ENCODE measurements around the gene PXMP2. TPM values are rescaled to one million over a fixed set of nuclear protein-coding genes. Genes with fewer than 3 reads are reported as not detected.
A peak's percentile ranks its signal among the peaks of the same experiment; 100 is the strongest.
"Not testable (repeated sequence)": the region's sequence is repeated elsewhere in the genome, so short reads cannot be mapped to it uniquely, and the experiment has no call there.

The PXMP2 gene
- total RNA-seq, 1 experiment from 2014 or later: 42.7 TPM

- no TSS peak for BruUV-seq (replicated peaks)
- Histone ChIP-seq H3K9ac (ENCODE audit: low read length) (peak overlapping the region; percentile 91), H3K9me2 (replicated peaks; ENCODE audit: low read length) (no peaks in the 10 kb centered on the region), H3K4me1 (ENCODE audit: insufficient read depth, low read length) (peaks cover 16% of the 10 kb centered on the region), H3K36me3 (ENCODE audit: low read depth, low read length) (peaks cover 11% of the 10 kb centered on the region; the same call in 1 of the 2 replicates), H3K79me2 (ENCODE audit: low read length) (peaks cover 36% of the 10 kb centered on the region), H3K9me3 (ENCODE audit: low read length) (no peaks in the 10 kb centered on the region), H3F3A (ENCODE audit: low read length, unreplicated experiment) (no peaks in the 10 kb centered on the region), H2AFZ (ENCODE audit: low read length) (peak overlapping the region; percentile 71), H3K27me3 (ENCODE audit: low read length) (no peaks in the 10 kb centered on the region), H3K4me2 (ENCODE audit: low read length) (peak overlapping the region; percentile 88), H3K4me3 (ENCODE audit: low read length) (peak overlapping the region; percentile 81), H4K20me1 (ENCODE audit: low read length) (peaks cover 16% of the 10 kb centered on the region; the same call in 1 of the 2 replicates), H3K27ac (ENCODE audit: low read length) (no peak overlapping the region)
- no peak for TF ChIP-seq EZH2phosphoT487 (IDR thresholded peaks at IDR 0.05; ENCODE audit: borderline replicate concordance, low read length)
- no peak for TF ChIP-seq EZH2 (IDR thresholded peaks at IDR 0.05; ENCODE audit: low read length, unreplicated experiment)
- TF ChIP-seq CTCF (conservative IDR thresholded peaks at IDR 0.05; ENCODE audit: low read depth, low read length): no peak
- POLR2A ChIA-PET (ENCODE audit: unreplicated experiment): no interaction called here
- intact Hi-C loops (cut with micrococcal nuclease): loop anchor here (5.0 kb wide), 1 partner anchor 75 kb away; the partner anchor contains the start of gene ANKLE2
- DNase-seq: no peak
- ATAC-seq: peak; percentile 12
- CTCF ChIA-PET: no interaction called here
Measured at GRCh38 chr12:132686825-132687210, 569 bp upstream of the PXMP2 start.

- Histone ChIP-seq H4K20me1 (ENCODE audit: low read length) (peaks cover 11% of the 10 kb centered on the region; the same call in 1 of the 2 replicates), H3K36me3 (ENCODE audit: low read depth, low read length) (peaks cover 11% of the 10 kb centered on the region; the same call in 1 of the 2 replicates), H3K27me3 (ENCODE audit: low read length) (no peaks in the 10 kb centered on the region), H3K9me3 (ENCODE audit: low read length) (no peaks in the 10 kb centered on the region), H3K27ac (ENCODE audit: low read length) (no peak overlapping the region), H3K4me1 (ENCODE audit: insufficient read depth, low read length) (peaks cover 16% of the 10 kb centered on the region), H3K4me2 (ENCODE audit: low read length) (peak overlapping the region; percentile 51; the same call in 1 of the 2 replicates), H3K4me3 (ENCODE audit: low read length) (peak overlapping the region; percentile 23; the same call in 1 of the 2 replicates), H3F3A (ENCODE audit: low read length, unreplicated experiment) (no peaks in the 10 kb centered on the region), H2AFZ (ENCODE audit: low read length) (no peak overlapping the region), H3K79me2 (ENCODE audit: low read length) (peaks cover 21% of the 10 kb centered on the region), H3K9ac (ENCODE audit: low read length) (no peak overlapping the region), H3K9me2 (replicated peaks; ENCODE audit: low read length) (no peaks in the 10 kb centered on the region)
- BruUV-seq (replicated peaks): no TSS peak
- TF ChIP-seq EZH2 (IDR thresholded peaks at IDR 0.05; ENCODE audit: low read length, unreplicated experiment) (no peak), CTCF (conservative IDR thresholded peaks at IDR 0.05; ENCODE audit: low read depth, low read length) (no peak), EZH2phosphoT487 (IDR thresholded peaks at IDR 0.05; ENCODE audit: borderline replicate concordance, low read length) (no peak)
- no peak for ATAC-seq
- intact Hi-C loops (cut with micrococcal nuclease): loop anchor here (5.0 kb wide), 1 partner anchor 73 kb away; the partner anchor contains the start of gene ANKLE2
- ChIA-PET CTCF (no interaction called here), POLR2A (ENCODE audit: unreplicated experiment) (interaction anchor here (0.6 kb wide), 1 partner anchor 12 kb away, joined by 3 read pairs; no protein-coding TSS in a partner anchor)
- DNase-seq: no peak
Measured at GRCh38 chr12:132689227-132689626, 1.8 kb downstream of the PXMP2 start.

- TF ChIP-seq CTCF (conservative IDR thresholded peaks at IDR 0.05; ENCODE audit: low read depth, low read length): no peak
- no peak for TF ChIP-seq EZH2phosphoT487 (IDR thresholded peaks at IDR 0.05; ENCODE audit: borderline replicate concordance, low read length)
- TF ChIP-seq EZH2 (IDR thresholded peaks at IDR 0.05; ENCODE audit: low read length, unreplicated experiment): no peak
- Histone ChIP-seq H3F3A (ENCODE audit: low read length, unreplicated experiment) (no peaks in the 10 kb centered on the region), H3K9me2 (replicated peaks; ENCODE audit: low read length) (no peaks in the 10 kb centered on the region), H3K27ac (ENCODE audit: low read length) (no peak overlapping the region), H3K4me2 (ENCODE audit: low read length) (no peak overlapping the region), H3K36me3 (ENCODE audit: low read depth, low read length) (peaks cover 11% of the 10 kb centered on the region; the same call in 1 of the 2 replicates), H3K27me3 (ENCODE audit: low read length) (no peaks in the 10 kb centered on the region), H2AFZ (ENCODE audit: low read length) (no peak overlapping the region), H3K9ac (ENCODE audit: low read length) (no peak overlapping the region), H3K79me2 (ENCODE audit: low read length) (peaks cover 18% of the 10 kb centered on the region), H3K4me1 (ENCODE audit: insufficient read depth, low read length) (peaks cover 16% of the 10 kb centered on the region), H4K20me1 (ENCODE audit: low read length) (peaks cover 10% of the 10 kb centered on the region; the same call in 1 of the 2 replicates), H3K4me3 (ENCODE audit: low read length) (no peak overlapping the region), H3K9me3 (ENCODE audit: low read length) (no peaks in the 10 kb centered on the region)
- intact Hi-C loops (cut with micrococcal nuclease): no loop called here
- no TSS peak for BruUV-seq (replicated peaks)
- CTCF ChIA-PET: no interaction called here
- no peak for ATAC-seq
- no peak for DNase-seq
- POLR2A ChIA-PET (ENCODE audit: unreplicated experiment): no interaction called here
Measured at GRCh38 chr12:132690112-132690511, 2.7 kb downstream of the PXMP2 start.

GRCh38 chr12:132692030-132692429, 4.6 kb downstream of the PXMP2 start:
- BruUV-seq (replicated peaks); H3F3A ChIP-seq (ENCODE audit: low read length, unreplicated experiment); H3K27ac ChIP-seq (ENCODE audit: low read length); DNase-seq; H3K9ac ChIP-seq (ENCODE audit: low read length); H4K20me1 ChIP-seq (ENCODE audit: low read length); CTCF ChIA-PET; POLR2A ChIA-PET (ENCODE audit: unreplicated experiment); H3K4me3 ChIP-seq (ENCODE audit: low read length); H3K79me2 ChIP-seq (ENCODE audit: low read length); intact Hi-C loops (cut with micrococcal nuclease); H3K9me2 ChIP-seq (replicated peaks; ENCODE audit: low read length); ATAC-seq; H3K27me3 ChIP-seq (ENCODE audit: low read length); H3K9me3 ChIP-seq (ENCODE audit: low read length); H3K4me1 ChIP-seq (ENCODE audit: insufficient read depth, low read length); H3K4me2 ChIP-seq (ENCODE audit: low read length); H2AFZ ChIP-seq (ENCODE audit: low read length): not testable (repeated sequence)
- 0 out of 2 replicates have a peak, but pooled peaks cover 11% of the 10 kb centered on the region for H3K36me3 ChIP-seq (ENCODE audit: low read depth, low read length)
